Vagina (tissue), 2 donors: ENCODE data around the gene PACRG. TPM values are rescaled to one million over a fixed set of nuclear protein-coding genes. Genes with fewer than 3 reads are reported as not detected.

ENCODE experiments used
- DNase-seq, 2 donors: peaks; one replicate each; pipeline ENCODE4 v3.0.0-alpha.2; 2017; ENCODE audit errors: extremely low spot score in 2 of 2
- H3K27ac ChIP-seq: fragments of 200-600 bp; sonication (generic); one replicate; pipeline ENCODE4 v1.5.1; 2019
- H3K27me3 ChIP-seq: fragments of 200-600 bp; sonication (generic); one replicate; pipeline ENCODE4 v1.5.1; 2019
- H3K36me3 ChIP-seq, 2 donors: fragments of 200-600 bp; sonication (generic); one replicate each; pipeline ENCODE4 v1.5.1; 2017 to 2019
- H3K4me1 ChIP-seq: fragments of 200-600 bp; sonication (generic); one replicate; pipeline ENCODE4 v1.5.1; 2019
- H3K4me3 ChIP-seq, 2 donors: fragments of 200-600 bp; sonication (generic); 1 replicate in 1 of 2; 2 replicates in 1 of 2; pipeline ENCODE4 v1.5.1; 2016 to 2019
- H3K9me3 ChIP-seq: fragments of 200-600 bp; sonication (generic); one replicate; pipeline ENCODE4 v1.5.1; 2019
- POLR2A ChIP-seq, 2 donors: fragments of 450-650 bp; IDR thresholded peaks; one replicate each; pipeline ENCODE4 v1.6.1; 2017; ENCODE audit warnings: antibody characterized with exemption in 2 of 2, mild to moderate bottlenecking in 2 of 2, moderate library complexity in 2 of 2
- POLR2AphosphoS5 ChIP-seq, 2 donors: sonication (generic); formaldehyde crosslinking; IDR thresholded peaks; one replicate each; pipeline ENCODE4 v1.9.0; 2017; ENCODE audit warnings: antibody characterized with exemption in 2 of 2, mild to moderate bottlenecking in 2 of 2, low read depth in 1 of 2; ENCODE audit not compliant: insufficient read depth in 1 of 2
- intact Hi-C: fragments of 100-400 bp; cut with DNase I; formaldehyde crosslinking; loops from one replicate; pipeline ENCODE4 v1.15.1; 2023
- total RNA-seq: library from RNA; depleted of rRNA; stranded (reverse); fragments of >200 nt; gene quantifications from one replicate; pipeline ENCODE4 v1.2.3, GENCODE V29; 2016
- TF ChIP-seq, protein P1 (sequence below), 3 experiments: fragments of 450-650 bp in 2 of 3; fragments of 200-600 bp in 1 of 3; sonication (generic) in 1 of 3; IDR thresholded peaks; one replicate each; pipeline ENCODE4 v1.5.1; 2017 to 2019; ENCODE audit warnings: antibody characterized with exemption in 3 of 3, mild to moderate bottlenecking in 2 of 3, moderate library complexity in 2 of 3

PACRG gene
- total RNA-seq, 1 donor from 2014 or later = not detected

GRCh38 chr6:163147994-163148393 lies 420.2 kb downstream of the PACRG start:
- no peak overlapping the region for H3K27ac ChIP-seq
- no peaks in the 10 kb centered on the region for H3K27me3 ChIP-seq
- intact Hi-C loops = no loop called here
- H3K4me3 ChIP-seq = no peak overlapping the region
- no peaks in the 10 kb centered on the region for H3K4me1 ChIP-seq
- H3K36me3 ChIP-seq = no peaks in the 10 kb centered on the region
- TF ChIP-seq POLR2AphosphoS5 (IDR thresholded peaks at IDR 0.05; ENCODE audit: insufficient read depth in 1 of 2, low read depth in 1 of 2) = no peak
- no peak for TF ChIP-seq POLR2A (IDR thresholded peaks at IDR 0.05)
- TF ChIP-seq, protein P1, sequence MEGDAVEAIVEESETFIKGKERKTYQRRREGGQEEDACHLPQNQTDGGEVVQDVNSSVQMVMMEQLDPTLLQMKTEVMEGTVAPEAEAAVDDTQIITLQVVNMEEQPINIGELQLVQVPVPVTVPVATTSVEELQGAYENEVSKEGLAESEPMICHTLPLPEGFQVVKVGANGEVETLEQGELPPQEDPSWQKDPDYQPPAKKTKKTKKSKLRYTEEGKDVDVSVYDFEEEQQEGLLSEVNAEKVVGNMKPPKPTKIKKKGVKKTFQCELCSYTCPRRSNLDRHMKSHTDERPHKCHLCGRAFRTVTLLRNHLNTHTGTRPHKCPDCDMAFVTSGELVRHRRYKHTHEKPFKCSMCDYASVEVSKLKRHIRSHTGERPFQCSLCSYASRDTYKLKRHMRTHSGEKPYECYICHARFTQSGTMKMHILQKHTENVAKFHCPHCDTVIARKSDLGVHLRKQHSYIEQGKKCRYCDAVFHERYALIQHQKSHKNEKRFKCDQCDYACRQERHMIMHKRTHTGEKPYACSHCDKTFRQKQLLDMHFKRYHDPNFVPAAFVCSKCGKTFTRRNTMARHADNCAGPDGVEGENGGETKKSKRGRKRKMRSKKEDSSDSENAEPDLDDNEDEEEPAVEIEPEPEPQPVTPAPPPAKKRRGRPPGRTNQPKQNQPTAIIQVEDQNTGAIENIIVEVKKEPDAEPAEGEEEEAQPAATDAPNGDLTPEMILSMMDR (IDR thresholded peaks at IDR 0.05) = no peak
- no peak for DNase-seq
- no peaks in the 10 kb centered on the region for H3K9me3 ChIP-seq

DNA sequence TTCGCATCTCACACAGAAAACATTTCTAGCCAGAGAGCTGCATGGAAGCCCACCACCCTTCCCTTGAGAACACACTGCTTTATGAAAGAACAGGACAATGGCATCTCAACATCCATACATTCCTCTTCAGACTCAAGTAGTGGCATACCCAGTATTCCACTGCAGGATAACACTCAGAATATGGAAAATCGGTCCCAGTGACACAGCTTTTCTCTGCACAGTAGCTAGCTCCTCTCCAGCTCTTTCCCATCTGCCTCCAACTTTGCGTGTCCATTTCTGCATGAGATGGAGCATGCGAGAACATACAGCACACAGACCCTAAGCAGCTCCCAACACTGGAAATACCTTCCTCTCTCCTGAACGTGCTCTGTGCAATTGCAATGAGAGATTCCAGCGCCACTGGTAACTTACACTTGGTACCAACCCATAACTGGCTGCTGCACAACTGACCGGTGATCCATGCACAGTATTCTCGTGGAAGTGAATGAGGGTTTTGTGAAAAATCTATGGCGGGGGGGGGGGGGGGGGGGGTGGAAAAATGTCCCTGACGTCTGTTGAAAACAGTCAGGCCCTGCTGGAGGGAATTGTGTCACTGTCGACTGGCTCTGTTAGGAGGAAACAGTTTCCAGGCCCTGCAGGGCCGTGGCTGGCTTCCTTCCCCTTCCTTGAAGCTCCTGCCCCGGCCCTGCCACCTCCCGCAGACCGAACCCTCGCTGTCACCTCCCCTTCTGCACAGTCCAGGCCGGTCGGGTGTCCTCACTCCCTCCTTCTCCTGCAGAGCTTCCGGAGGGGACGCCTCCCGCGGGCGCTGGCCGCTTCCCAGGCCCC lies 420.9 kb downstream of the PACRG start:
- no peak overlapping the region for H3K27ac ChIP-seq
- intact Hi-C loops = no loop called here
- no peaks in the 10 kb centered on the region for H3K36me3 ChIP-seq
- no peak overlapping the region for H3K4me3 ChIP-seq
- H3K4me1 ChIP-seq = no peaks in the 10 kb centered on the region
- no peak for DNase-seq
- no peaks in the 10 kb centered on the region for H3K27me3 ChIP-seq
- TF ChIP-seq, protein P1 (IDR thresholded peaks at IDR 0.05) = no peak
- TF ChIP-seq POLR2A (IDR thresholded peaks at IDR 0.05) (no peak), POLR2AphosphoS5 (IDR thresholded peaks at IDR 0.05; ENCODE audit: insufficient read depth in 1 of 2, low read depth in 1 of 2) (no peak)
- no peaks in the 10 kb centered on the region for H3K9me3 ChIP-seq

DNA sequence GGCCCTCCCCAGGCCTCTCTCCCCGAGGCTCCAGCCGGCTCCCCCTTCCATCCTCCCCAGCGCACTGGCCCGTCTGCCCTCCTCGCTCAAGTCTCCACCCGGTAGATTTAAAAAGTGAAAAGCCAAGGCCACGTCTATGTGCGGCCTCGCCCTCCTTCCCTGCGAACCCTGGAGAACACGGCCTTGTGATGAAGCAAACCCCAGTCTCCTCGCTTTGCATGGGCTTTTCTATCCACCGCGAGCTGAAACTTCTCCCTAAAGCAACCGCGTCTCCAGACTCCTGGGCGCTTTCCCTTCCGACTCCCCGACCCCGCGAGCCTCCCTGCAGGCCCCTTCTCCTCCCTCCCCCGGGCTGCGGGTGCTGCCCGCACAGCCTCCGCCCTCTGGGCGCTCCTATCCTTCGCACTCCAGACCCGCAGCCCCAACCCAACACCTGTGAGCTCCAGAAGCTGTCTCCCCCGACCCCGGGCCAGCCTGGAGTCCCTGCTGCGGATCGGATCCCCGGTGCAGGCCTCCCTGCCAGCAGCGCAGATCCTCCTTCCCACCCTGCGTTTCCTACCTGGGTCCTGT lies 421.6 kb downstream of the PACRG start:
- Histone ChIP-seq H3K27me3 (no peaks in the 10 kb centered on the region), H3K27ac (no peak overlapping the region), H3K4me1 (no peaks in the 10 kb centered on the region), H3K36me3 (no peaks in the 10 kb centered on the region), H3K9me3 (no peaks in the 10 kb centered on the region), H3K4me3 (no peak overlapping the region)
- intact Hi-C loops = no loop called here
- TF ChIP-seq, protein P1 (IDR thresholded peaks at IDR 0.05) = no peak
- TF ChIP-seq POLR2AphosphoS5 (IDR thresholded peaks at IDR 0.05; ENCODE audit: insufficient read depth in 1 of 2, low read depth in 1 of 2) (no peak), POLR2A (IDR thresholded peaks at IDR 0.05) (no peak)
- DNase-seq = no peak

DNA sequence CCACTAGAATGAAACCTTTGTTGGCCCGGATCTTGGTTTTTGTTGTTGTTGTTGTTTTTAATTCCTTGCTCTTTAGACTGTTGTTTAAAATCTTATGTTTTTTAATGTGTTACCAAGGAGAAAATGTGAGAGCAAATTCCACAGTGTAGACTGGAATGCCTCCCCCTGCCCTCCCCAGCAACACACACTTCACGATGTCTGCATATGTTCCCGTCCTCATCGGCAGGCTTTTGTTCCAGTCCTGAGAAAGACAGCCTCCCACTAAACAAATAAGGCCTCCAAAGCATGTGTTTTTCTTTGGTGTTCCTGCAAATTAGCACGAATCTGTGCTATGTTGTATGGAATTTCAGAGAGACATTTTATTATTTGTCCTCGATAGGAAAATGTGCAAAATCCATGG lies 423.4 kb downstream of the PACRG start:
- Histone ChIP-seq H3K27ac (no peak overlapping the region), H3K36me3 (no peaks in the 10 kb centered on the region), H3K9me3 (no peaks in the 10 kb centered on the region), H3K27me3 (no peaks in the 10 kb centered on the region), H3K4me1 (no peaks in the 10 kb centered on the region), H3K4me3 (no peak overlapping the region)
- no peak for DNase-seq
- intact Hi-C loops = no loop called here
- TF ChIP-seq, protein P1 (IDR thresholded peaks at IDR 0.05) = no peak

- Histone ChIP-seq H3K27ac (no peak overlapping the region), H3K4me1 (no peaks in the 10 kb centered on the region), H3K36me3 (no peaks in the 10 kb centered on the region), H3K27me3 (no peaks in the 10 kb centered on the region), H3K9me3 (no peaks in the 10 kb centered on the region), H3K4me3 (no peak overlapping the region)
- no peak for DNase-seq
- intact Hi-C loops = no loop called here
- TF ChIP-seq POLR2A (IDR thresholded peaks at IDR 0.05) (no peak), POLR2AphosphoS5 (IDR thresholded peaks at IDR 0.05; ENCODE audit: insufficient read depth in 1 of 2, low read depth in 1 of 2) (no peak)
- TF ChIP-seq, protein P1 (IDR thresholded peaks at IDR 0.05) = no peak
Measured at GRCh38 chr6:163152701-163153100, 424.9 kb downstream of the PACRG start.
